Activated T-helper 1 cell treated with anti-CD3 and anti-CD28 coated beads, Interleukin-2, amount 50 U/mL, for 16 hours (primary cell): ENCODE results near the gene EPPIN.

Experiments used
- DNase-seq, 2 donors: peaks; one replicate each; pipeline ENCODE4 v3.0.0-alpha.2; 2020; ENCODE audit warnings: low read depth in 1 of 2, low spot score in 1 of 2

EPPIN gene

DNA sequence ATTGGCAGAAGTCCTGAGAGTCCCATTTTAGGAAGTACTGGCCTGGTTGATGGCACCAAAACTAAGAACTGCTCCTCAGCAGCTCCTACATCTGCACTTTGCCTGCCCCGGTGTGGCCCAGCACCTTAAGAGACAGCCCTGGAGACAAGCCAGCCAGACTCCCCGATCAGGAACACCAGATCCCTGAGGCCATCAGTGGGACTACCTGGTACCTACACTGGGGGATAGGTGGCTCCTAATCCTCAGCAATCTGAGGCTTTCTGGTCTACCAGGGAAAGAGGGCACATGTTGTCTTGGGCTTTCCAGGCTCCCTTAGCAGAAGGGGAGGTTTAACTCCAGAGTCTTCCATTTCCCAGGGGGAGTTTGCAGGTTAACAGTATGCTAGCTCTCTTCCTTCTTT, 7.8 kb downstream of the EPPIN start, which contains the start of gene WFDC6:
WFDC6 (minus strand) TSS at position 101 of the 400 bp plus-strand sequence; CDS start at position 26, 75 bp downstream.
- DNase-seq = no peak

DNA sequence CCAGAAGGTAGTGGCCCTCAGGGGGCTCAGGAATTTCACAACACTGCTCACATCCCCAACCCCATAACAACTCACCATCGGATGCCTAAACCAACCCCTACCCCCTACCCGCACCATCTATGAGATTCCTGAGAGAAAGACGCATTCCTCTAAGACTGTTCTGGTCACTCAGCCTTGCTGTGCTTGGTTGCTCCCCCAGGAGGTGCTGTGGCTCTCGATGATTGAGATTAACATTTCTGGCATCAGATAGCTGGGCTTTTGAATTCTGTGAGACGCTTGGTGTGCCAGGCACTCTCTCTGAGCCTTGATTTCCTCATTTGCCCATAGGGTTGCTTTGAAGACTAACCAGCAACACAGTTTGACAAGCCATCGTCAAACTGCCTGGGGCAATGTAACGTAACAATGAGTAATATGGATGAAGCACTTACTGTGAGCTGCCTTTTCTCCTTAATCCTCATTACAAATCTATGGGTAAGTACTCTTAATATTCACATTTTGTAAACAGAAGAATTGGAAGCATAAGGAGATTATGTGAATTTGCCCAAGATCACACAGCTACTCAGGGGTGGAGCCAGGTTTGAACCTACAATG, 8.9 kb downstream of the EPPIN start:
- DNase-seq = no peak

DNA sequence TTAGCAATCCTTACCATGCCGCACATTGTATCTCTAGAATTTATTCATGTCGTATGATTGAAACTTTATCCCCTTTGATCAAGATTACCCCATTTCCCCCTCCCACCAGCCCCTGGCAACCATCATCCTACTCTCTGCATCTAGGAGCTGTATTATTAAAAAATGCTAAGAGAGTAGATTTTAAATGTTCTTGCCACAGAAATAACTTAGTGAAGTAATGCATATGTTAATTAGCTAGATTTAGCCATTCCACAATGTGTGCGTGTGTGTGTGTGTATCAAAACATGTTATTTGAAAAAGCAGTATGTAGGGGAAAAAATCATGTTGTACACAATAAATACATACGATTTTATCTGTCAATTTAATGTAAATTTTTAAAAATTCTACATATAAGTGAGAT, 19.9 kb downstream of the EPPIN start:
- no peak for DNase-seq

DNA sequence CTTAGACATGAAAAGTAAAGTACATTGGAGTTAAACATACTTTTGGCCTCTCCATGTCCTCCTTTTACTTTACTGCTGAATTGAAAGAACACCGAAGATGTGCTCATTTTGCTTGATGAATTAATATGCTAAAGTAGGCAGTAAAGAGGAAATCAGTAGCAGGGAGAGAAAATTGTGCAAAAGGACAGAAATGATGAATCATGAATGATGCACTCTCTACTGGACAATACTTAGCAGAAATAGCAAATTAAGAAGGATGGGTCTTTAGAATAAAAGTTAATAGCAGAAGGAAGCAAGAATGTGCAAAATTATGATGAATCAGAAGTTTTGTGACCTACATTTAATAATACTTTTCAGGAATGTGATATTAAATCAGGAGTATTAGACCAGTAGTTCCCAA, 23.4 kb downstream of the EPPIN start:
- no peak for DNase-seq

DNA sequence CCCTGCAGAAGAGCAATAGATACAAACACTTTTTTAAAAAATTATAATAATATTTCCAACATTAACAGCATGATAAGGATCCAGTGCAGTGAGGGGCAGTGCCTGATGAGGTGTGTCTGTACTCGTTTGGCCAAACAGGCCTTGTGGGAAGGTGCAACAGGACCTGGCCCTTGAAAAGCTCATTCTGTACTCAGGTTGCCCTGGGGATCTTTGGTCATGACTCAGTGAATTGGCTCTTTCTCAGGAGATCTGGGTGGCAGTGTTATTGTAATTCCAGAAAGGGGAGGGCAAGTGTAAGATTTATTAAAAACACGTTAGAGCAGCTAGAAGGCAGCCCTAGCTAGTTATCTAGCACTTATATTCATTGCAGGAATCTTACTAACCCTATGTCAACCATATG, 28.9 kb downstream of the EPPIN start:
- no peak for DNase-seq

DNA sequence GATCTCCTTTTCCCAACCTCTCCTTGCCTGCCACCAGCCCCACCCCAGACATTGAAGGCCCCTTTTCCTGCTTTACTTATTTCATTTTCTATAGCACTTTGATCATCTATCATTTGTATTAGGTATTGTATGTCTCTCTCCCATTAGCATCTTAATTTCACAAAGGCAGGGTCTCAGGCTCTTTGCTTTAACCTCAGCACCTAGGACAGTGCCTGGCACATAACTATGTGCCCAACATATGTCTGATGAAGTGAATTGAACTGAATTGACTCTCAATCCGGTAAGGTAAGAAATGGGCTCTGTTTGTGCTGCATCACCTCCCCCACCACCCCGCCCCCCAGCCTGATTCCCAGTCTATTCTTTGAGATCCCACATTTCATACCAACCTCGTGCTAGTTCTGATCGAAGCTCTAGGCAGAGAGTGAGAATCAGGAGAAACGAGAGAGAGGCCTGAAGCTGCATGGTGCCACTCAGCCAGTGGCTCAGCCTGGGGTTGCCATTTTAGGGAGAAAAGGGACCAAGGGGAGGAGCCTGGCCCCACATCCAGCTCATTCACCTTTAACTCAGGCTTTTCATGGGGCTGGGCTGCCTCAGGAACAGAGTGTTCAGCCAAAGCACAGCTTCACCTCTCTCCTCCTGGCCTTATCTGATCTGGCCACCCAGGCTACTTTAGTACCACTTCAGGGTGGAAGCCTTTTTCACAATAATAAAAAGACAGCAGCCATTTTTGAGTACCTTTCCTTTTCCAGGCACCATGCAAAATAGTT, 31.9 kb downstream of the EPPIN start, which contains the start of gene SPINT3:
SPINT3 (minus strand) TSS at position 476 of the 767 bp plus-strand sequence; CDS start at position 462, 14 bp downstream.
- no peak for DNase-seq

DNA sequence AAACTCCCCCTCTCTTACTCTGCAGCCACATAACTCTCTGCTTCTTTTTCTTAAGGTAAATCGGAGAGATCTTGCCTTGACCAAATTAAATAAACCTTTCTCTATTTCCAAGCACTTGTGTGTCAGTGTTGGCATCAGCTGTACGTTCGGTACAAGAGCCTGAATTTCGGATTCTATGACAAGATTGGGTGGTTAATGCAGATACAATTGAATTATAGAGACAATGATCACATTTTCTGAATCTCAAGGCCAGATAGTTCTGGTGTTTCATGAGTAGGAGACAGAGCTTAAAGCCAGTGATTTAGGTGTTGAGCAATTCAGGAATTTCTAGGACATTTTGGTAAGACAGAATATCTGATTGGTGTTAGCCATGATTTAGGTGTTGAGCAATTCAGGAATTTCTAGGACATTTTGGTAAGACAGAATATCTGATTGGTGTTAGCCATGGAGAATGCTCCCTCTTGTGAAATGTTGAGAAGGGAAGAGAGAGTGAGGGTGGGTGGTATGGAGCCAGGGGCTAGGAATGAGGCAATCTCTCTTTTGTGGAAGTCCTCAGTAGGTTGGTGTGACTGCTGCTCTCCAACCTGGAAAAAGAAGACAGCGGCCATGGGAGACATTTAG, 36.8 kb downstream of the EPPIN start:
- no peak for DNase-seq

DNA sequence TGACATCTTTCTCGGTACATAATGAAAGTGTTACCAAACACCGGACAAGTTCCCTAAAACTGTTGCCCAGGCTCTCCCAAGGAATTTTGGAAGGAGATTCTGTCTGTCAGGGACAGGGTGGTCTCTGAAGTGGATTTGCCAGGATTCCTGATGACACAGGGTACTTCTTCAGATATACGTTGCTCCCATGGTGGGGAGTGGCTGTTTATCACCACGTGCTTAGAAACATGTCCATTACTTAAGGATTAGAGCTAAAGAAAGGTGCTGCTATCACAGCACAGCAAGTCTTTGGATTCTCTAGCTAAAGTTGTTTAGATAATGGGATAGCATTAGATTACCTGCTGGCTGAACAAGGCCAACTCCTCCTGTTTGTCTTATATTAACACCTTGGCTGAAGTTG, 38.1 kb downstream of the EPPIN start:
- no peak for DNase-seq

DNA sequence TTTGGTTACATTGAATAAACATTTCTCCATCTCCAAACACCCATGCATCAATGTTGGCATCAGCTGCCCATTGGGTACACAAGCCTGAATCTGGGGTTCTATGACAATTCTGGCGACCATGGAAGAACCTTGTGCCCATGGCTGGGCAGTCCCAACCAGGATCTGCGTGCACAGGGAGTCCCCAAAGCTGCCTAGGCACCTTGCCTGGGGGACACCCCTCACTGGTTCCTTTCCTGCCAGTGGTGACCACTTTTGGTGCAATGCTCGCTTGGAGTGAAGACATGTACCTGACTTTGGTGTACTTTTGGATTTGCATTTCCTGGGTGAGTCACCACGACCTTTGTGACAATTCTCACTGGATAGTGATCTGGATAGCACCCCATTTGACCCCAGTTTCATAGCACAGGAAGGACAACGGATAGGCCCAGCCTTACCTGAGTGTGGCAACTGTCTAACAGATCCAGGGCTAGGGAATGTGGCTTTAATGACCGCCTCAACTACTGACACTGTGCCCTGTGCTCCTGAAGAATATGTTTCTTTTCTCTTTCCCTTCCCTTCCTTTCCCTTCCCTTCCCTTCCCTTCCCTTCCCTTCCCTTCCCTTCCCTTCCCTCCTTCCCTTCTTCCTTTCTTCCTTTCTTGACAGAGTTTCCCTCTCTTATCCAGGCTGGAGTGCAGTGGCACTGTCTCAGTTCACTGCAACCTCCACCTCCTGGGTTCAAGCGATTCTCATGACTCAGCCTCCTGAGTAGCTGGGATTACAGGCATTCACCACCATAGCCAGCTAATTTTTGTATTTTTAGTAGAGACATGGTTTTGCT, 38.9 kb downstream of the EPPIN start:
- DNase-seq = no peak

DNA sequence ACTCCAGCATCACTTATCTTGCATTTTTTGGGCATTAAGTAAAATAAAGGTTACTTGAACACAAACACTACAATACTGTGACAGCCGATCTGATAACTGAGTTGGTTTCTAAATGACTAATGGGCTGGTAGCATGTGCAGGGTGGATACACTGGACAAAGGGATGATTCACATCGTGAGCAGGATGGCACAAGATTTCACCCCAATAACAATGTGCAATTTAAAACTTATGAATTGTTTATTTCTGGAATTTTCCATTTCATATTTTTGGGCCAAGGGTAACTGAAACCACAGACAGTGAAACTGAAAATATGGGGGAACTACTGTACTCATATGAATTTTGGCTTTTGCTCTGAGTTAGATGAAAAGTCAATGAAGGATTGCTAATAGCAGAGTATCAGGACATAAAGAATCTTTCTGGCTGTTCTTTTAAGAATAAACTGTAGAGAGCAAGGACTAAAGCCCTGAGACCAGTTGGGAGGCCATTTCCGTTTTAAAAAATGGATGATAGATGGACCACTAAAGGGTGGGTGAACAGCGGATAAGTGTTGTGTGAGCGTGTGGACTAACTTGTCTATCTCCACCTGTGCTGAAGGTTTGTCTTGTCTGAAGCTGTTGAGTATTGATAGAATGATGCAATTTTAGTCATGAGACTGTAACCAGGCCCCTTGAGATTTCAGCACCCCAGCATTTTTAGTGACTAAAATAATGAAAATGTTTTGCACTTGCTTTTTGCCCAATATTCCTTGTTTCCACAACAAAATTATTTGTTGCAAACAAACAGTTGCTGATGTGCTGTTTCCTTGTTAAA, 40.0 kb downstream of the EPPIN start:
- no peak for DNase-seq

DNA sequence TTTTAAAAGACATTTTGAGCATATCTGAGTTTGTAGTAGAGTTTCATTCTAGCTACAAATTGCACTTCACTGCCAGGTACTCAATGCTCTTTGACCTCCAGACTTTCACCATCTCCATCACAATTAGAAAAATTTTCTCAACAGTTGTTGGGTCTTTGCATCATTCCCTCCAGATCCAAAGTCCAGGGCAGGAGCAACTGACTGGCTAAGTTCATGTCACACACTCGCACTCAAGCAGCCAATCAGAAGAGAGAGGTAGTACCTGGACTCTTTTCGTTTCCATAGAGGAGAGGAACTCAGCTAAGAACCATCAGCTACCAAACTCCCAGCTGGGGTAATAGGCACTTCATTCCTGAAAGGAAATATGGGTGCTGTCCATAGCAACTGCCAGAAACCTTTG, 40.8 kb downstream of the EPPIN start:
- no peak for DNase-seq

DNA sequence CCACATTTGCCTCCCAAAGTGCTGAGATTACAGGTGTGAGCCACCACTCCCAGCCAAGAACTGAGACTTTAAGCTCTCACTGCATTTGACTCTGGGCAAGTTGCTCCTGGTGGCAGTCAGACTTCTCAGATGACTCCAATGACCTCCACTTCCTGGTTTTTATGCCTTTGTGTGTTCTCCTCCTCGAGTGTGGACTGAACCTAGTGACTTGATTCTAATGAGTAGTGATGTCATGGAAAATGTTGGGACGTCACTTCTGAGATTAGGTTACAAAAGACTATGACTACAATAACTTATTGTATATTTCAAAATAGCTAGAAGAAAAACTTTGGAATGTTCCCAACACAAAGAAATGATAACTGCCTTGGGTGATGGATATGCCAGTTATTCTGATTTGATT, 43.8 kb downstream of the EPPIN start:
- no peak for DNase-seq

DNA sequence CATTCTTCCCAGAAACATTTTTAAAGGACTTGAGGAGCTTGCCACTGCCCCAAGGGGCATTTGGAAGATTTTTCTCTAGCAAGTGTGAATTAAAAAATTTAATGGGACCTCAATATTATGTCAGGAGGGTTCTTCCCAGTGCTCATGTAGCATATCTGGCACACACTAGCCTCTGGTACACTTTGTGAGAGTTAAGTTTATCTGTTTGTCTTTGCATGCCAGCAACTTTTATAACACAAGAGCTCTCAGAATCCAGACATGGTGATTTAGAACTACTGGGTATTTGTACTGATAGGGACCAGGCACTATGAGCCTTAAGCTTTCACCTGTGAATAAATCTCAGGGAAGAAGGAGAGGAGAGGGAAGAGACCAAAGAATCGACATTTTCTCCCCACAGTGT, 44.6 kb downstream of the EPPIN start:
- no peak for DNase-seq

DNA sequence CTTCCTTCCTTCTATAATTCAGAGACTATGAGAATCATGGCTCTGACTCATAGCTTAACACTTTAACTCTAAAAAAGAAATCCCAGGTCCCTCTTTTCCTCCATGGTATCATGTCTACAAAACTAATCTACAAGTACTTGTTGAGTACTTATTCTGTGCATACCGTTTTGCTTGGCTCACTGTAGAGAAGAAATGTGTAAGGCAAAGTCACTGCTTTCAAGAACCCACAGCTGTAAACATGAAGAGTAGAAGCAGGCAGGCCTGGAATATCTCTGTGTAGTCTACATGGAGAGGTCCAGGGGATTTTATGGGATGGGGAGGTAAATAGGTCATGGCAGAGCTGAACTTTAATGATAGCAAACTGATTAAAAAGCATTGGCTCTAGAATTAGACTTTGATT, 45.6 kb downstream of the EPPIN start:
- DNase-seq = no peak

DNA sequence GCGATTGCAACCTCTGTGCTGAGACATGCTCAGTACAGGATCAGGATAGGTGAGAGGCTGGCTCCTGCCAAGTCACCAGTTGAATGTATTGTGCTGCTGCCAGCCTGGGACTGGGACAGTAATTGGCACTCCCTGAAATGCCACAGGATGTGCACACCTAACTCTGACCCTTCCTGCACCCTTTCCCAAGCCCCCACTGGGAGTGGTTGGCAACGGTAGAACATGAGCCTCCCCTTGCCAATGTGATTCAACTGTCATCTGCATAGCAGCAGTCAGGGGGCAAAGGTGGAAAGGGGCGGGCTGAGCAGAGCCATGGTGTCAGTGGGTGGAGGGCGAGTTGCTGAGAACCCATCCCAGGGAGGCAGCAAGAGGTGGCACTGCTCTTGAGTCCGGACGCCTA, 47.2 kb downstream of the EPPIN start:
- no peak for DNase-seq

DNA sequence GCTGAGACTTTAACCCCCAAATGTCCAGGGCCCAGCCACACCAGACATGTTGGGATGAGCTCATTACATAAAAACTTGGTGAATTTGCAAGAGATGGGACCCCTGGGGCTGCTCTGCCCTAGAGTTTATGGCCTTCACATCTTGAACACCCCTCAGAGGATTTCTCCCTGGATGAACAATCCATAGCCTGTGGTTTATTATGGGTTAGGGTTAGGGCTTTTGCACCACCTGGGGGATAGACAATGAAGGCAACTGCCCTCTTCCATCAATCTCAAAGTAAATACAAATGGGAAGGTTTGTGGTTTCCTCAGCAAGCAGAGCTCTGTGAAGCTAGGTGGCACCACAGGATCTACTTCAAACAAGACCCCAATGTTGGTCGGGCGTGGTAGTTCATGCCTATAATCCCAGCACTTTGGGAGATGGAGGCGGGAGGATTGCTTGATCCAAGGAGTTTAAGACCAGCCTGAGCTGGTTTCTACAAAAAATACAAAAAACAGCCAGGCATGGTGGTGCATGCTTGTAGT, 49.2 kb downstream of the EPPIN start:
- no peak for DNase-seq

DNA sequence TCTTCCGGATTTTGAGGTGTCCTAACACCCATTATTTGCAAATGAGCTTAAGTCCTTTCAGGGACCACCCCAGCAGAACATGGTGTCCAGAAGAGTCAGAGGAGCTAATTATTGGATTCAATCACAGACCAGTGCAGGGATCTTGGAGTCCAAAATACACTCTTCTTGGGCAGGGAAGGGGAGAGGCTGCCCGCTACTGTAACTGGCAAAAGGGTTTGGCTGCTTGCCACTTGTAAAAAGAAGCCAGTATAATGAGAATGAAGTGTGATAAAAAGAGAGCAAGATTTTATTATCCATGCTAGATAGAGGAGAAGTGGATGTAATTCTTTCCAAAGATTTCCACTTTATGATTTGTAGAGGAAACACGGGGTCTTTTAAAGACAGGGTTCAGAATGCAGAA, 51.0 kb downstream of the EPPIN start:
- no peak for DNase-seq

DNA sequence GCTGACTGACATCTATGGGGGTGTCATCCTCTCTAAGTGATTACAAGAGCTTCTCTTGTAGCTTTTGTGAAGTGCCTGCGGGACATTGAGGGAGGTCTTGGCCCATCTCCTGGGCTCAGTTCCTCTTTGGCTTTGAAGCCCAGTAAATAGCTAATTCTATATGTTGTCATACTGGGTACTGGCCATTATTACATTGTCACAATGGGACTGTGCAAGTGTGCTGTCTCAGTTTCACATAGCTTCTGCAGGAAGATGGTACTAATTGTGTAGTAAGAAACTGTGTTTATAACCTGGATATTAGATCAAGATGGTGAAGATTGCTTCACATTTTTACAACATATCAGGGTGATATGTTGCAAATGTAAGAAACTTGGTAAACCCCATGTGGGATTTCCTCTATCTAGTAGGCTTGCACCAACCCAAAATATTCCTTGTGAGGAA, 51.7 kb downstream of the EPPIN start:
- DNase-seq = no peak
